T-helper 22 cell (primary cell): ENCODE measurements around the gene SEPTIN10.

Experiments used
- DNase-seq: peaks from one replicate; pipeline ENCODE4 v3.0.0-alpha.2; 2020; ENCODE audit warnings: low read depth

SEPTIN10 gene

DNA sequence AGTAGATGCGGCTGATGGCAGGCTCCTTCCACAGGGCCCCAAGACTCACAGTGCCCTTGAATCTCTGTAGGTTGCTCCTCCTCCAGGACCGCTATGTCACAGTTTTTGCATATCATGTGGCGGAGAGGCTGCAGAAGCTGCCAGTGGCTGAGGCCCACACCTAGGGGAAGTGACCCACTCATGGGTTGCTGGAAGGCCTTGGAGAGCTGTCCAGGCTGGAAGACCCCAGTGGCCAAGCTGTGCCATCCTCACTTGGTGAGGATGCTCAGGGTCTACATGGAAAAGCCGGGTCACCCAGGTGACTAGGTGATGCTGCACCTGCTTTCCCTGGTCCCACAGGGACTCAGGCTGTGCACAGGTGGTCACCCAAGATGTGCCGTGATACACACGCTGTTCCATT, 90.6 kb downstream of the SEPTIN10 start:
- DNase-seq = no peak

GRCh38 chr2:109522063-109522374, 91.7 kb downstream of the SEPTIN10 start:
- no peak for DNase-seq

GRCh38 chr2:109521233-109522062, 92.3 kb downstream of the SEPTIN10 start:
- DNase-seq = no peak

GRCh38 chr2:109519513-109519912, 94.3 kb downstream of the SEPTIN10 start:
- no peak for DNase-seq

DNA sequence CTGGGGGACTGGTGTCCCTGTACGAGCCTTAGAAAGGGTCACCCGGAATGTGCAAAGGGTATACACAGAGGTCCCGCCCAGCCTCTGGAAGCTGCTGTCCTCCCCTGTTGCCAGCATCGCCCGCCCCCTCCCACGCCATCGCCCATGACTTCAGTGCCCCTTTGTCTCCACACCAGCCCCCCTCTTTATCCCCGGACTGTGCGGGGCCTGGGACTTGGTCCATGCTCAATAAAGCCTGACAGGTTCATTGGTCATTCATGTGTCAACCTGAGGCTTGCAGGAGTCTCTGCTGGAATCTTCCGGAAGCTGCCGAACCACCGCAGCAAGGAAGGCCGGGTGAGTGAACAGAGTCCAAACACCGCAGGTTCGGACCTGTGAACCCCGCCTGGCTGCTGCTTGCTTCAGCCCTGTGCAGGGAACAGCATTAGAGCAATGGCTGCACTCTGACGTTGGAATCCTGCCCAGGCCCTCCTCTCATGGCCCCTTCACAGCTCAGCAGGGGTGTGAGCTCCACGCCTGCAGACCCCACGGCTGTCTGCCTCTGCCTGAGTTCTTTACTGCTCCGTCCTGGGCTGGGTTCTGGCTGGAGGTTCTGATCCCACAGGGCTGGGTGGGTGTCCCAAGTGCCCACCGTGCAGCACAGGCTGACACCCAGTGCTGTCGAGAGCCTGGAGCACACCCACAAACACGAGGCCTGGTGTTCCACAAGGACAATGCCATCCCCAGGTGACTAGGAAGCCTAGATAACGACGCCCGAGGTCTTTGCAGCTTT, 96.5 kb downstream of the SEPTIN10 start:
- no peak for DNase-seq

DNA sequence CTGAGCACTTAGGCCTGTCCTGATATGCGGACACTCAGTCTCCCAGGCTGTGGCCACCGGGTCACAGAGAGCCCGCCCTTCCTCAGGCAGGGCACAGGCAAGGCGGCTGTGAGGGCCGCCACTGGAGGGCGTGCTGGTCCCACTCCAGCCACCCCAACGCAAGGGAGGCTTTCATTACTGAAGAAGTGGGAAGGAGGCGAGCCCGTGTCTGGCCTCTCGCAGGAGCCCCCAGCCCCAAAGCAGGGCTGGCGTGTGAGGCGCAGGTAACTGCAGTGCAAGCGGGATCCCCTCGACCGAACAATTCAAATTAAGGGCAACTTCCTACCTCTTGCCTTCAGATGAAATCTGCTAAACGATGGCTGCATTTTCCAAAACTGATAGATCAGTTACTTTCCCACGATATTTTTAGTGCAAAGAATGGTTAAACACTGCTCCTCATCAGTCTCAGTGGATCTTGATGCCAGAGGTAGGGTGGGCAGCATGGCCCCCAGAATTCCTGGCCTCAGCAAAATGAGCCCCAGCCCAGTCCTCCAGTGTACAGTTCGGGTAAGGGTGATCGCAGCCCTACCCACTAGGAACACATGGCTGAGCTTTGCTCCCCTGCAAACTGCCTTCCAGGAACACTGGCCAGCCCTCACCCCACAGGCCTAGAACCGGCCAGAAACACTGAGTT, 97.2 kb downstream of the SEPTIN10 start:
- DNase-seq = no peak

DNA sequence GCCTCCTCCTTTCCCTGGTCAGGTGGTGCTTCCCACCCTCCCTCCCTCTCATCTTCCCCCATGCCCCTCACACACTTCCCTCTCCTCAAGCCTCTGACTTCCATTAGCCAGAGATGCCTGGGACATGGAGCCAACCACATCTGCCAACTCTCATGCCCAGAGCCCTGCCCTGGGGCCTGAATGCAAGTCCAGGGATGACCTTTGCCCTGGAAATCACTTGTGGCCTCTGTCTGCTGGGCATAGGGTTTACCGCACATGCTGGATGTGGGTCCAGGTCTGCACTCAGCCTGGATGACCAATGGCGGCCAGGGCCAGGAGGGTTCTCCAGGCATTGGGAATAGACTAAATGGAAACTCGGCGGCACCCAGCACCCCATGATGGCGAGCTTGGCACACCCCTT, 98.9 kb downstream of the SEPTIN10 start:
- no peak for DNase-seq

DNA sequence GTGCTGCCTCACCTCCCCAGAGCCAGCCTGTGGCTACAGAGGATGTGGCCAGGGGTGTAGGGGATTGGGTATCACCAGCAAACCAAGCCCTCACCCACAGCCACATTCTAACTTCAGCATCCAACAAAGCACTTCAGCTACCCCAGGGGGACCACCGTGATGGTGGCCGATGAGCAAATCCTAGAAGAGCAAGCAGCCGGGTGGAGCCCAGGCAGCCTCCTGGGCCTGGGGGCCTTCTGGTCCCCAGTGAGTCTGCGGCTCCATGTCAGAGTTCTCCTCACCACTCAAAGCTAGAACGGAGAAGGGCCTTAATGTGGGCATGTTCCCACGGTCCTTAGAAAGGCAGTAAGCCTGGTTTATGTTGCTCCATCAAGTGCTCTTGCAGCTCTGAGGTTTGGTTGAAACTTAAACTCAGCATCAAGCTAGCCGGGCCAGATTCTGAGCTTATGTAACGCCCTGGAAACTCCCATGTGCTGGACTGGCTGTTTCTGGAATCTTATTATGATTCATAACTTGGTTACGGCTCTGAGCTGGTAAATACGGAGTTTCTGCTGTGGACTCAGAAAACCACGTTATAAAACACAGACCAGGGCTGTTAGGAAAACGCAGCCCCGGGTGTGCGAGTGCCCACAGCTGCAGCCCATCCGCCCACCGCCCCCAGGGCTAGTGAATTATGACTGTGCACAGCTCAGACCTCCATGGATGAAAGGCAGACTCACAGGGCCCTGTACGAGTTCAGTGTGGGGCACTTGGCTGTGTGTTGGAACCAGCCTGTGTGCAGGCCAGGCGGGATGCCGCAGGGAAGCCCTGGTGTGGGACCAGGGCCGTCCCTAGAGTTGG, 99.8 kb downstream of the SEPTIN10 start:
- DNase-seq = no peak

- no peak for DNase-seq
These were observed 100.5 kb downstream of the SEPTIN10 start for GRCh38 chr2:109513230-109513629.

DNA sequence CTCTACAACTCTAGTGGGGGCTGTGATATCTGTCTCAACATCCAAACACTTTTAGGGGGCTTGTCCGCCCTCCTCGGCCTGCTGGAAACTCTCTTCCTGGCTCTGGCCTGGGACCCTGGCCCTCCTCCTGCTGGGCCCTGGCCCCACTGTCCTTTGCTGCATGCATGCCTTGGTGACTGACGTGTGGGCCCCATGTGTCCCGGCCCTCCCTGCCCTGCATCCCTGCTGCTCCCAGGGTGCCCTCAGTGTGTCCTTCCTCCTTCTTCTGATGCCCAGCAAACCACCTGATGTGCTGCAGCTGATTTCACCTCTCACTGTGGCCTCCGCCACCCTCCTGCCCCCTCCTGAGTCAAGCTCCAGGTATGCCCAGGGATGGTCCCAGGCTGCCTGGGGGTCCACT, 101.7 kb downstream of the SEPTIN10 start:
- DNase-seq = no peak

DNA sequence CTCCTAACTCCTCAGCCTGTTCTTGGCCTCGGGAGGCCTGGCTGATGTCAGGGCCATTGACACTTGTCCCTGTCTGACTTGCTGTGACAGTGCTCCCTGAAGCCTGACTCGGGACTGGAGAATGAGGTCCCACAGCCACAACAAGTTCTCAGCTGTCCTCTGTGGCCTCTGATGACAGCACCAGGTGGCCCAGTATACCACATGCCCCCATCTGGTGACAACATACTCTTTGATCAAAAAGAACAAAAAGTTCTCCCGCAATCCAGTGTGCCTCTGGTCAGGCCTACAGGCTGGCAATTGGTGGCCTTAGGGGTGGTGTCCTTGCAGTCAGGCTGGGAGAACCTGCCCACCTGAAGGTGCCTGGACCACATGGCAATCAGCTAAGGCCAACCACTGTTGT, 102.6 kb downstream of the SEPTIN10 start:
- no peak for DNase-seq

DNA sequence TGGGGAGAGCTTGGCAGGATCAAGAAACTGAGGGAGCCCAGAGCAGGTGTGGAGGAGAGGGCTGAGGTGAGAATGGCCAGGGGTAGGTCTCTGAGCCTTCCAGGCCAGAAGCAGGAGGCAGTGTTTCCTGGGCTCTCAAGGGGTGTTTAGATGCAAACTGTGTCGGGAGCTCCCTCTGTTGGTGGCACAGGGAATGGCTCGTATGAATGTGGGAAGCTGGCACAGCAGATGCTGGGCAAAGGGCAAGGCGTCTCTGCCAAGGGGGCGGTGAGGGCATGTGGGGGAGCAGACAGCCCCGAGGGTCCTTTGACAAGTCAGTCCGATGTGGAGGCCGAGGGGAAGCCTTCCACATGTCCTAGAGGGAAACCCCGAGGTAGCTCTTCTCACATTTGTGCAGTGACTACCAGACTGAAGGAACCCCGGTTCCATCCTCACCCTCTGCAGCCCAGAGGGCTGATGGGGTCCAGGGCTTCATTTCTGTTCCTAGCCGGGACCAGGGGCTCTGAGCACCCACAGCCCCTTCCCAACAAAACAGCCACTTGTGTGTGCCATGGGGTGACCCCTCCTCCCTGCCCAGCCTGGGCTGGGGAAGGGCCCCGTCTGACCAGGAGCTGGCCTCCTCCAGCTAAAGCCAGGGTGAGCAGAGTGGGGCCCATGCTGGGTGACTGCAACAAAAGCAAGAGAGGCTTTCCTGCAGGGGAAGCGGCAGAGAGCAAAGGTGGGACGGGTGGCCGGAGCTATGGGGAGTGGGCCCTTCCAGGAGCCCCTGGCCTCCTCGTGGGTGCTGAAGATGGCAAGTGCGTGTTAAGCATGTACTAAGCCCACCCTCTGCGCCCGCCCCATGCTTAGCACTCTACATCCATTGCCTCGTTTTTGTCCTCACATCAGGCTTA, 103.4 kb downstream of the SEPTIN10 start:
- DNase-seq = peak; percentile 32

DNA sequence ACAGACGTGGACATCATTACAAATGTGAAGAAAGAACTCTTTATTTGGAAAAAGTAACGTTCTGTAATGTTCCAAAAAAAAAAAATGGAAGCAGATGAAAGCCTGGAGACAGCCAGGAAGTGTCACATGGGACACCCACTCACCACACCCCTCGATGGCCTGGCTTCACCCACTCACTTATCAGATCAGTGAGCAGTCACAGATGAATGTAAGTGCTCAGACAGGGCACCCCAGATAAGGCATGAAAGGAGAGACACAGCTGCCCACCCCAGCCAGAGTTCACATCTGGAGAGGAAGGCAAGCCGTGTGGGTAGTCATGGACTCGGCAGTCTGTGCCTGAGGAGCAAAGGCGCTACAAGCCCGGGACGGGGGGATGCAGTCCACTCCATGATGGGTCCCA, 105.2 kb downstream of the SEPTIN10 start:
- no peak for DNase-seq

GRCh38 chr2:109507828-109508227, 105.9 kb downstream of the SEPTIN10 start:
- DNase-seq = no peak

- DNase-seq = no peak
These were observed 106.5 kb downstream of the SEPTIN10 start for GRCh38 chr2:109507217-109507616.

GRCh38 chr2:109503191-109503590, 110.6 kb downstream of the SEPTIN10 start:
- DNase-seq = no peak

GRCh38 chr2:109501461-109501860, 112.3 kb downstream of the SEPTIN10 start:
- no peak for DNase-seq

GRCh38 chr2:109500910-109501309, 112.9 kb downstream of the SEPTIN10 start:
- DNase-seq = no peak

DNA sequence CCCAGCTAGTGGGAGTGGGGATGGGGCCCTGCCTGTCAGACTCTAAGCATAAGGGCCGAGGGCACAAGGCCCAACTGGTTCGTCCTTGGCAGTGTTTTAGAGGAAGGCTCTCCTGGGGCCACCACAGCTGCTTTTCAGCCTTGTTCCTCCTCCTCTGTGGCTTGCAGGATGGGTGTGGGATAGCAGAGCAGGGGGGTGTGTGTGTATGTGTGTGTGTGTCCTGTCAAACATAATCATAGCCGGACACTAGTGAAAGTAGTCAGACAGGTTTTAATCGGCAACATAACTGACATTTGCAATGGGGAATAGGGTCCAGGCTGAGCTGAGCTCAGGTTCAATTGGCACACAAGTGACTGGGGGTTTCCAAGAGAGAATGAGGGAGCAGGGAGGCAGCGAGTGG, 114.2 kb downstream of the SEPTIN10 start:
- DNase-seq = no peak

- no peak for DNase-seq
These were observed 114.9 kb downstream of the SEPTIN10 start for GRCh38 chr2:109498906-109499305.
